ENCODE data around the gene RRP7A.
"Not testable (repeated sequence)": the region's sequence is repeated elsewhere in the genome, so short reads cannot be mapped to it uniquely, and the experiment has no call there.

The RRP7A gene

GRCh38 chr22:42536166-42536565 is 16.6 kb upstream of the RRP7A start:
- H3K27me3 ChIP-seq (ENCODE audit: insufficient read depth, low read length): no peaks in the 10 kb centered on the region
- peak overlapping the region; percentile 55; the same call in 1 of the 2 replicates for H3K4me2 ChIP-seq (ENCODE audit: low read length)
- no peak for TF ChIP-seq EZH2 (IDR thresholded peaks at IDR 0.05; ENCODE audit: borderline replicate concordance, low read length)
- no peak for TF ChIP-seq CTCF (IDR thresholded peaks at IDR 0.05; ENCODE audit: low read length)
- H3K4me3 ChIP-seq (ENCODE audit: low read depth, low read length, poor library complexity, severe bottlenecking): no peak overlapping the region
- H3K36me3 ChIP-seq (ENCODE audit: insufficient read depth, low read length): no peaks in the 10 kb centered on the region
- H3K9me3 ChIP-seq (ENCODE audit: low read length): no peaks in the 10 kb centered on the region
- peak overlapping the region; percentile 6 for H3K9ac ChIP-seq (ENCODE audit: low read length)
- peak overlapping the region; percentile 92 for H3K27ac ChIP-seq (ENCODE audit: low read depth, low read length, poor library complexity, severe bottlenecking)
- no peaks in the 10 kb centered on the region for H3K9me2 ChIP-seq (ENCODE audit: low read depth, low read length)
- H4K20me1 ChIP-seq (ENCODE audit: insufficient read depth, low read length): no peaks in the 10 kb centered on the region
- H2AFZ ChIP-seq (ENCODE audit: low read length): no peak overlapping the region
- peaks cover 74% of the 10 kb centered on the region for H3K4me1 ChIP-seq (ENCODE audit: insufficient read depth, low read length, severe bottlenecking)
- no peaks in the 10 kb centered on the region for H3F3A ChIP-seq (ENCODE audit: insufficient read depth, low read length)
- H3K79me2 ChIP-seq (ENCODE audit: insufficient read depth, low read length): no peaks in the 10 kb centered on the region

GRCh38 chr22:42535082-42535731 is 15.6 kb upstream of the RRP7A start:
- H2AFZ ChIP-seq (ENCODE audit: low read length); H3K36me3 ChIP-seq (ENCODE audit: insufficient read depth, low read length); H3K9ac ChIP-seq (ENCODE audit: low read length); H3K27me3 ChIP-seq (ENCODE audit: insufficient read depth, low read length); H4K20me1 ChIP-seq (ENCODE audit: insufficient read depth, low read length); H3K4me3 ChIP-seq (ENCODE audit: low read depth, low read length, poor library complexity, severe bottlenecking); H3K9me2 ChIP-seq (ENCODE audit: low read depth, low read length); H3K9me3 ChIP-seq (ENCODE audit: low read length); H3F3A ChIP-seq (ENCODE audit: insufficient read depth, low read length); H3K79me2 ChIP-seq (ENCODE audit: insufficient read depth, low read length); H3K4me2 ChIP-seq (ENCODE audit: low read length): not testable (repeated sequence)
- H3K27ac ChIP-seq (ENCODE audit: low read depth, low read length, poor library complexity, severe bottlenecking): peak overlapping the region; percentile 92
- peaks cover 72% of the 10 kb centered on the region for H3K4me1 ChIP-seq (ENCODE audit: insufficient read depth, low read length, severe bottlenecking)

- no peaks in the 10 kb centered on the region for H3K9me3 ChIP-seq (ENCODE audit: low read length)
- no peak overlapping the region for H2AFZ ChIP-seq (ENCODE audit: low read length)
- H3K27me3 ChIP-seq (ENCODE audit: insufficient read depth, low read length): no peaks in the 10 kb centered on the region
- H3K4me3 ChIP-seq (ENCODE audit: low read depth, low read length, poor library complexity, severe bottlenecking): peak overlapping the region; percentile 26
- peak overlapping the region; percentile 53 for H3K4me2 ChIP-seq (ENCODE audit: low read length)
- H3K36me3 ChIP-seq (ENCODE audit: insufficient read depth, low read length): no peaks in the 10 kb centered on the region
- H3K27ac ChIP-seq (ENCODE audit: low read depth, low read length, poor library complexity, severe bottlenecking): peak overlapping the region; percentile 85
- H3K9ac ChIP-seq (ENCODE audit: low read length): peak overlapping the region; percentile 30
- no peaks in the 10 kb centered on the region for H3K9me2 ChIP-seq (ENCODE audit: low read depth, low read length)
- no peaks in the 10 kb centered on the region for H4K20me1 ChIP-seq (ENCODE audit: insufficient read depth, low read length)
- no peak for TF ChIP-seq EZH2 (IDR thresholded peaks at IDR 0.05; ENCODE audit: borderline replicate concordance, low read length)
- no peak for TF ChIP-seq CTCF (IDR thresholded peaks at IDR 0.05; ENCODE audit: low read length)
- no peaks in the 10 kb centered on the region for H3F3A ChIP-seq (ENCODE audit: insufficient read depth, low read length)
- H3K79me2 ChIP-seq (ENCODE audit: insufficient read depth, low read length): no peaks in the 10 kb centered on the region
- peaks cover 63% of the 10 kb centered on the region for H3K4me1 ChIP-seq (ENCODE audit: insufficient read depth, low read length, severe bottlenecking)
Observed at GRCh38 chr22:42533638-42533977, 14.0 kb upstream of the RRP7A start.

- not testable (repeated sequence) for H3K27me3 ChIP-seq (ENCODE audit: insufficient read depth, low read length); H3K9ac ChIP-seq (ENCODE audit: low read length); H3K9me2 ChIP-seq (ENCODE audit: low read depth, low read length); H3F3A ChIP-seq (ENCODE audit: insufficient read depth, low read length); H3K4me2 ChIP-seq (ENCODE audit: low read length); H4K20me1 ChIP-seq (ENCODE audit: insufficient read depth, low read length); H3K36me3 ChIP-seq (ENCODE audit: insufficient read depth, low read length); H3K4me3 ChIP-seq (ENCODE audit: low read depth, low read length, poor library complexity, severe bottlenecking); H3K79me2 ChIP-seq (ENCODE audit: insufficient read depth, low read length); H2AFZ ChIP-seq (ENCODE audit: low read length); H3K9me3 ChIP-seq (ENCODE audit: low read length)
- peaks cover 42% of the 10 kb centered on the region for H3K4me1 ChIP-seq (ENCODE audit: insufficient read depth, low read length, severe bottlenecking)
- peak overlapping the region; percentile 85 for H3K27ac ChIP-seq (ENCODE audit: low read depth, low read length, poor library complexity, severe bottlenecking)
Observed at GRCh38 chr22:42531401-42532084, 11.9 kb upstream of the RRP7A start.

- not testable (repeated sequence) for H3K27me3 ChIP-seq (ENCODE audit: insufficient read depth, low read length); H4K20me1 ChIP-seq (ENCODE audit: insufficient read depth, low read length); H3K9me2 ChIP-seq (ENCODE audit: low read depth, low read length); H3F3A ChIP-seq (ENCODE audit: insufficient read depth, low read length); H3K9me3 ChIP-seq (ENCODE audit: low read length); H3K27ac ChIP-seq (ENCODE audit: low read depth, low read length, poor library complexity, severe bottlenecking); H2AFZ ChIP-seq (ENCODE audit: low read length); H3K79me2 ChIP-seq (ENCODE audit: insufficient read depth, low read length); H3K9ac ChIP-seq (ENCODE audit: low read length); H3K4me2 ChIP-seq (ENCODE audit: low read length); H3K4me3 ChIP-seq (ENCODE audit: low read depth, low read length, poor library complexity, severe bottlenecking); H3K36me3 ChIP-seq (ENCODE audit: insufficient read depth, low read length)
- H3K4me1 ChIP-seq (ENCODE audit: insufficient read depth, low read length, severe bottlenecking): peaks cover 24% of the 10 kb centered on the region
Observed at GRCh38 chr22:42529435-42529834, 9.8 kb upstream of the RRP7A start.

Measured in OCI-LY1 (cell line).